GM18498 (cell line): ENCODE results near the gene ERC2.

Experiments used
- ATAC-seq: cut with Tn5 transposase; IDR thresholded peaks from one replicate; pipeline ENCODE4 v1.9.1; 2021; ENCODE audit warnings: mild to moderate bottlenecking, moderate library complexity; ENCODE audit not compliant: unreplicated experiment

The ERC2 gene

GRCh38 chr3:55576621-55577388 is 891.5 kb downstream of the ERC2 start:
- no peak for ATAC-seq

GRCh38 chr3:55574671-55575070 is 893.6 kb downstream of the ERC2 start:
- no peak for ATAC-seq

GRCh38 chr3:55572816-55573215 is 895.5 kb downstream of the ERC2 start:
- no peak for ATAC-seq

- no peak for ATAC-seq
Observed at GRCh38 chr3:55571913-55572312, 896.4 kb downstream of the ERC2 start.

GRCh38 chr3:55571216-55571813 is 897.0 kb downstream of the ERC2 start:
- ATAC-seq: no peak

GRCh38 chr3:55570271-55570711 is 898.0 kb downstream of the ERC2 start:
- ATAC-seq: no peak

GRCh38 chr3:55569033-55569599 is 899.2 kb downstream of the ERC2 start:
- no peak for ATAC-seq

GRCh38 chr3:55567615-55568014 is 900.7 kb downstream of the ERC2 start:
- ATAC-seq: no peak

GRCh38 chr3:55567121-55567520 is 901.1 kb downstream of the ERC2 start:
- ATAC-seq: no peak

- no peak for ATAC-seq
Observed at GRCh38 chr3:55565521-55565920, 902.7 kb downstream of the ERC2 start.

GRCh38 chr3:55564726-55565125 is 903.5 kb downstream of the ERC2 start:
- no peak for ATAC-seq

- ATAC-seq: no peak
Observed at GRCh38 chr3:55562700-55563099, 905.6 kb downstream of the ERC2 start.

GRCh38 chr3:55559500-55560423 is 908.5 kb downstream of the ERC2 start:
- ATAC-seq: no peak

- no peak for ATAC-seq
Observed at GRCh38 chr3:55558316-55558715, 910.0 kb downstream of the ERC2 start.

- ATAC-seq: no peak
Observed at GRCh38 chr3:55557549-55557948, 910.7 kb downstream of the ERC2 start.

- no peak for ATAC-seq
Observed at GRCh38 chr3:55556619-55557537, 911.4 kb downstream of the ERC2 start.

GRCh38 chr3:55555873-55556618 is 912.2 kb downstream of the ERC2 start:
- ATAC-seq: no peak

- no peak for ATAC-seq
Observed at GRCh38 chr3:55554634-55555425, 913.4 kb downstream of the ERC2 start.

- ATAC-seq: no peak
Observed at GRCh38 chr3:55551644-55552043, 916.6 kb downstream of the ERC2 start.
